ENCODE measurements around the gene EXD2. TPM values are rescaled to one million over a fixed set of nuclear protein-coding genes. Genes with fewer than 3 reads are reported as not detected.
A peak's percentile ranks its signal among the peaks of the same experiment; 100 is the strongest.

The EXD2 gene
- total RNA-seq, 1 experiment from 2014 or later = 8.6 TPM

- H3K27ac ChIP-seq = no peak overlapping the region
- no peak for DNase-seq (ENCODE audit: low read depth in 1 of 2, low spot score in 2 of 2)
- H3K36me3 ChIP-seq = no peaks in the 10 kb centered on the region
Measured at GRCh38 chr14:69244946-69245345, 53.6 kb downstream of the EXD2 start.

GRCh38 chr14:69246331-69246730, 55.0 kb downstream of the EXD2 start:
- peak in 1 of 2 experiments; percentile 19 for DNase-seq (ENCODE audit: low read depth in 1 of 2, low spot score in 2 of 2)
- Histone ChIP-seq H3K9me3 (replicated peaks) (no peaks in the 10 kb centered on the region), H3K4me1 (replicated peaks) (no peaks in the 10 kb centered on the region), H3K27ac (no peak overlapping the region), H3K27me3 (replicated peaks) (no peaks in the 10 kb centered on the region; the same call in 1 of the 2 replicates), H3K36me3 (no peaks in the 10 kb centered on the region), H3K4me3 (no peak overlapping the region)

More at GRCh38 chr14:69244946-69245345, 53.6 kb downstream of the EXD2 start:
- Histone ChIP-seq H3K4me3 (no peak overlapping the region), H3K4me1 (replicated peaks) (no peaks in the 10 kb centered on the region), H3K9me3 (replicated peaks) (no peaks in the 10 kb centered on the region), H3K27me3 (replicated peaks) (no peaks in the 10 kb centered on the region; the same call in 1 of the 2 replicates)

GRCh38 chr14:69247676-69248440, 56.6 kb downstream of the EXD2 start:
- no peaks in the 10 kb centered on the region for H3K36me3 ChIP-seq
- H3K27ac ChIP-seq = no peak overlapping the region
- no peak overlapping the region for H3K4me3 ChIP-seq
- peak in 1 of 2 experiments; percentile 4 for DNase-seq (ENCODE audit: low read depth in 1 of 2, low spot score in 2 of 2)
- H3K4me1 ChIP-seq (replicated peaks) = no peaks in the 10 kb centered on the region
- H3K27me3 ChIP-seq (replicated peaks) = no peaks in the 10 kb centered on the region; the same call in 1 of the 2 replicates
- H3K9me3 ChIP-seq (replicated peaks) = no peaks in the 10 kb centered on the region

GRCh38 chr14:69249603-69250002, 58.3 kb downstream of the EXD2 start:
- Histone ChIP-seq H3K4me1 (replicated peaks) (no peaks in the 10 kb centered on the region), H3K27ac (no peak overlapping the region), H3K36me3 (no peaks in the 10 kb centered on the region), H3K4me3 (no peak overlapping the region), H3K9me3 (replicated peaks) (no peaks in the 10 kb centered on the region), H3K27me3 (replicated peaks) (peaks cover 4% of the 10 kb centered on the region; the same call in 1 of the 2 replicates)
- no peak for DNase-seq (ENCODE audit: low read depth in 1 of 2, low spot score in 2 of 2)

- Histone ChIP-seq H3K27me3 (replicated peaks) (peaks cover 4% of the 10 kb centered on the region), H3K4me3 (no peak overlapping the region), H3K36me3 (no peaks in the 10 kb centered on the region), H3K27ac (no peak overlapping the region), H3K4me1 (replicated peaks) (no peaks in the 10 kb centered on the region), H3K9me3 (replicated peaks) (no peaks in the 10 kb centered on the region)
- no peak for DNase-seq (ENCODE audit: low read depth in 1 of 2, low spot score in 2 of 2)
Measured at GRCh38 chr14:69252851-69253250, 61.6 kb downstream of the EXD2 start.

DNA sequence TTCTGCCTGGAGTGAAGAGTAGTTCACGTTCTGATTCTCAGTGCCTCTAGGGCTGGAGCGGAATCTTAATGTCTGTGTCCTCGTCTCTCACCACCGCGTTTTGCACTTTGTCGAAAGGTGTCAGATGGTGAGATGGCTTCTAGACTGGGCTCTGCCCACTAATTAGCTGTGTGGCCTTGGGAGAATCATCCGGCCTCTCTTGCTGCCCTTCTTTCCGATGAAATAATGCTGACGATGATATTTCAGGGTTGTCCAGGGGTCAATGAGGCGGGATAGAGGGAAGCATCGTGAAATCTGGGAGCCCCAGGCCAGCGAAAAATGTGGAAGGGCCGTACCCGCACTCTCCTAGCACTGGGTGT, 67.8 kb downstream of the EXD2 start:
- DNase-seq (ENCODE audit: low read depth in 1 of 2, low spot score in 2 of 2) = no peak
- peaks cover 18% of the 10 kb centered on the region for H3K4me1 ChIP-seq (replicated peaks)
- no peaks in the 10 kb centered on the region for H3K36me3 ChIP-seq
- H3K9me3 ChIP-seq (replicated peaks) = no peaks in the 10 kb centered on the region
- H3K27me3 ChIP-seq (replicated peaks) = peaks cover 46% of the 10 kb centered on the region
- no peak overlapping the region for H3K4me3 ChIP-seq
- H3K27ac ChIP-seq = no peak overlapping the region

- Histone ChIP-seq H3K27ac (no peak within 1 kb of the TSS), H3K4me3 (peak within 1 kb of the TSS; percentile 30), H3K4me1 (replicated peaks) (peaks cover 18% of the 10 kb centered on the region), H3K9me3 (replicated peaks) (no peaks in the 10 kb centered on the region), H3K27me3 (replicated peaks) (peaks cover 46% of the 10 kb centered on the region), H3K36me3 (no peaks in the 10 kb centered on the region)
- peak in 1 of 2 experiments; percentile 26 for DNase-seq (ENCODE audit: low read depth in 1 of 2, low spot score in 2 of 2)
Measured at GRCh38 chr14:69259527-69260189, 68.4 kb downstream of the EXD2 start, which contains the start of gene GALNT16. TSS of gene GALNT16 (plus strand) at chr14:69260158. CDS start at chr14:69260291, 133 bp downstream.

DNA sequence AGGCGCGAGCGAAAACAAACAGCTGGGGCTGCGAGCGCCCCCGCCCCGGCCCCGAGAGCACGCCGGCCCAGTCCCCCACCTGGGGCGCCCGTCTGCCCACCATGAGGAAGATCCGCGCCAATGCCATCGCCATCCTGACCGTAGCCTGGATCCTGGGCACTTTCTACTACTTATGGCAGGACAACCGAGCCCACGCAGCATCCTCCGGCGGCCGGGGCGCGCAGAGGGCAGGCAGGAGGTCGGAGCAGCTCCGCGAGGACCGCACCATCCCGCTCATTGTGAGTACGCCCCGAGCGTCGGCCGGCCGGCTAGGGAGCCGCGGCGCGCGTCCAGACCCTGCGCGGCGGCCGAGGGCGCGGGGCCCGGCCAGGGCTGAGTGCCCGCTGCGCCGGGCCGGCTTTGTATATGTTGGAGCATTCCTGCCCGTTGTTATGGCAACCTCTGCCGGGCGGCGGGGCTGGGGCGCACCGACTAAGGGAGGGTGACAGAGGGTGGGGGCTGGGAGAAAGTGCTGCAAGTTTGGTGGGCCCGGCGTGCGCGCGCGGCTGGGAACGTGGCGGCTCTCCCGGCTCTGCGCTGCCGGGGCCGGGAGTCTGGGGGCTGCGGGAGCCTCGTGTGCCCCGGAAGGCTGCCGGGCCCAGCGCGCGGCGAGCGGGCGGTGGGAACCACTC, 69.0 kb downstream of the EXD2 start:
- peak overlapping the region; percentile 30 for H3K4me3 ChIP-seq
- DNase-seq (ENCODE audit: low read depth in 1 of 2, low spot score in 2 of 2) = no peak
- no peaks in the 10 kb centered on the region for H3K9me3 ChIP-seq (replicated peaks)
- H3K27me3 ChIP-seq (replicated peaks) = peaks cover 46% of the 10 kb centered on the region
- peaks cover 18% of the 10 kb centered on the region for H3K4me1 ChIP-seq (replicated peaks)
- H3K36me3 ChIP-seq = no peaks in the 10 kb centered on the region
- no peak overlapping the region for H3K27ac ChIP-seq

DNA sequence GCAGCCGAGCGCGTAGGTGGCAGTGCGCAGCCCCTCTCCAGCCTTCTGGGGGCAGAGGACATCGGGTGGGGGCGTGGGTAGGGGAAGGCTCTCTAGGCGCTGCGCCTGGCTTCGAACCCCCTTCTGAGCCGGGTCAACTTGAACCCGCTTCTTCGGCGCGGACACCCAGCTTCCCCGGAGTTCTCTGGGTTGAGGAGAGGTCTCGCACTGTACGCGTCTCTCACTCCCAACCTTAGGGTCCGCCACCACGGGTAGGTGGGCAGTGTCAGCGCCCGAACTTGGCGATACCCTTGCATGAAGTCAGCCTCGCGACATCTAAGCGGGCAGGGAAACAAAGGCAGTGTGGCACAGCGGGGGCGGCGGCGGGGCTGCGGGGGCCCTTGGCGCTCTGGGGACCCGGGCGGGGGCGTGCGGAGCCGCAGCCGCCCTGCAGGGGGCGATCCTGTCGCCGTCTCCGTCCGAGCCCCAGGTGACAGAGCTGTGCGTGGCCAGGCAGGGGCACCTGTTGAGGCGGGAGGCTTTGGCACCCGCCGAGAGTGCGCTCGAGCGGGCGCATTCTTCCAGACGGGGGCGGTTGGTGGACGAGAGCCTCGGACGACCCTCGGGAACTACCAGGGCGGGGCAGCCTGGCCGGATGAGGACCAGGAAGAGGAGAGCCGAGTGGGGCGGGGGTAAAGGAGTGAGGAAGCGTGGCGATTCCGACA, 69.7 kb downstream of the EXD2 start:
- H3K4me3 ChIP-seq = no peak overlapping the region
- H3K36me3 ChIP-seq = no peaks in the 10 kb centered on the region
- H3K27ac ChIP-seq = no peak overlapping the region
- peaks cover 46% of the 10 kb centered on the region for H3K27me3 ChIP-seq (replicated peaks)
- no peaks in the 10 kb centered on the region for H3K9me3 ChIP-seq (replicated peaks)
- peaks cover 18% of the 10 kb centered on the region for H3K4me1 ChIP-seq (replicated peaks)
- DNase-seq (ENCODE audit: low read depth in 1 of 2, low spot score in 2 of 2) = no peak

DNA sequence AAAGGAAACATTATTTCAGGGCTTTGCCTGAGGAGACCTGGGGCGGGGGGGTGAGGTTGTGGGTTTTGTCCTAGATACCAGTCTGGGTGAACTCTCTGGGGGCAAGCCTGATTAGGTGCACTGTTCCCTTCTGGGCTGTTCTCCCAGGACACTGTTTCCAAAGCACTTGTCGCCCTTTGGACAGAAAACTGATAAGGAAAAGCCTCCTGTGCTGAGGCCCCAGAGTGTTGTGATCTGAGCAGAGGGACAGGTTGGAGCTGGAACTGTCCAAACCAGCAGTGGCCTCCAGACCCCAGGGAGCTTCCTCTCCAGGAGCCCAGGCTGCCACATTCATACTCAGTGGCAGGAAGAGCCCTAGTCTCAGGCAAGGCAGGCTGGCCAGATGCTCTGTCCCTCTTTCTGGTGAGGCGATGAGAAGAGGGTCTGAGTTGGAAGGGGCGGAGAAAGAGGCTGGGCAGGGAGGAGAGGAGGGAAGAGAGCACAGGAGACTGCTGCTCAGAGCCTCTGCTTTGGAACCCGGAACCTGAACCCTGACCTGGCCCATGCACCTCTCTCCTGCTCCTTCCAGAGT, 70.5 kb downstream of the EXD2 start:
- Histone ChIP-seq H3K4me3 (no peak overlapping the region), H3K36me3 (no peaks in the 10 kb centered on the region), H3K9me3 (replicated peaks) (no peaks in the 10 kb centered on the region), H3K4me1 (replicated peaks) (peaks cover 18% of the 10 kb centered on the region), H3K27ac (no peak overlapping the region), H3K27me3 (replicated peaks) (peaks cover 46% of the 10 kb centered on the region)
- no peak for DNase-seq (ENCODE audit: low read depth in 1 of 2, low spot score in 2 of 2)

DNA sequence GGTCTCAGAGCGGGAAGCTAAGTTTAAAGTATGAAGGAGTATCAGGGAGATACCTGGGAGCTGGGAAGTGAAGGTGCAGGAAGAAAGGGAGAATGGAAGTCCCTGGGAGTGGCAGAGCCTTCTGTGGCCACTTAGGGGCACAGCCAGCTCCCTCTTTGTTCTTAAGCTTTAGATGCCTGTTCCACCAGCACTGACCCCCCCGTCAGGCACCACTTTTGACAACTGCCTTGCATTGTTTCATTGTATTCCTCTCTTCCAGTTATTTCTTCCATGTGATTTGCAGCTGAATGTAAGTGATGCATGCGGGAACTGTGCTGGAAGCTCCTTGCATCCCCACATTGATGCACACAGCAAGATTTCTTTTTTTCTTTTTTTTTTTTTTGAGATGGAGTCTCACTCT, 71.2 kb downstream of the EXD2 start:
- no peak overlapping the region for H3K4me3 ChIP-seq
- H3K27ac ChIP-seq = no peak overlapping the region
- peaks cover 18% of the 10 kb centered on the region for H3K4me1 ChIP-seq (replicated peaks)
- peaks cover 46% of the 10 kb centered on the region for H3K27me3 ChIP-seq (replicated peaks)
- no peaks in the 10 kb centered on the region for H3K9me3 ChIP-seq (replicated peaks)
- DNase-seq (ENCODE audit: low read depth in 1 of 2, low spot score in 2 of 2) = no peak
- H3K36me3 ChIP-seq = no peaks in the 10 kb centered on the region

GRCh38 chr14:69263364-69263763, 72.1 kb downstream of the EXD2 start:
- no peak overlapping the region for H3K4me3 ChIP-seq
- no peak for DNase-seq (ENCODE audit: low read depth in 1 of 2, low spot score in 2 of 2)
- H3K4me1 ChIP-seq (replicated peaks) = peaks cover 18% of the 10 kb centered on the region
- no peaks in the 10 kb centered on the region for H3K9me3 ChIP-seq (replicated peaks)
- H3K27ac ChIP-seq = no peak overlapping the region
- H3K36me3 ChIP-seq = no peaks in the 10 kb centered on the region
- peaks cover 43% of the 10 kb centered on the region for H3K27me3 ChIP-seq (replicated peaks)

GRCh38 chr14:69263771-69264170, 72.5 kb downstream of the EXD2 start:
- Histone ChIP-seq H3K4me3 (no peak overlapping the region), H3K27ac (no peak overlapping the region), H3K9me3 (replicated peaks) (no peaks in the 10 kb centered on the region), H3K27me3 (replicated peaks) (peaks cover 39% of the 10 kb centered on the region), H3K36me3 (no peaks in the 10 kb centered on the region), H3K4me1 (replicated peaks) (peaks cover 22% of the 10 kb centered on the region)
- no peak for DNase-seq (ENCODE audit: low read depth in 1 of 2, low spot score in 2 of 2)

Data from SJSA1 (cell line).